IMR-90 (cell line): ENCODE results near the gene TXNRD1. TPM values are rescaled to one million over a fixed set of nuclear protein-coding genes. Genes with fewer than 3 reads are reported as not detected.

ENCODE experiments used
- ATAC-seq: fragments of 200-7000 bp; cut with Tn5 transposase; 2 replicates; pipeline ENCODE4 v1.9.1; 2020; ENCODE audit warnings: low read depth, mild to moderate bottlenecking, moderate library complexity
- BruUV-seq: library from RNA; stranded (reverse); fragments of 400-500 nt; replicated peaks from 2 replicates; lab custom pipeline; 2021; lab: Mats Ljungman, UMichigan
- CTCF ChIA-PET: fragments of 300-600 bp; formaldehyde crosslinking; extraction: SDS; loops from one replicate; lab custom pipeline; 2021; ENCODE audit warnings: antibody characterized with exemption; lab: Yijun Ruan, JAX
- POLR2A ChIA-PET: fragments of 300-600 bp; sonication (Branson Sonifier 250); formaldehyde crosslinking; loops from one replicate; lab custom pipeline; 2022; ENCODE audit warnings: antibody characterized with exemption; ENCODE audit not compliant: unreplicated experiment; lab: Charles Lee
- DNase-seq: peaks from one replicate; pipeline ENCODE4 v3.0.0; 2013
- H2AFZ ChIP-seq: replicated peaks from 2 replicates; pipeline ENCODE3; 2013; ENCODE audit warnings: low read length, mild to moderate bottlenecking; ENCODE audit not compliant: poor library complexity
- H2AK5ac ChIP-seq: 2 replicates; pipeline ENCODE4 v1.6.1; 2013; ENCODE audit warnings: low read depth, low read length, inconsistent platforms
- H2AK9ac ChIP-seq: replicated peaks from 2 replicates; pipeline ENCODE3; 2013; ENCODE audit warnings: mild to moderate bottlenecking, low read depth, low read length, moderate library complexity; ENCODE audit not compliant: poor library complexity
- H2BK120ac ChIP-seq: 2 replicates; pipeline ENCODE4 v1.6.1; 2013; ENCODE audit warnings: low read depth, low read length, inconsistent platforms
- H2BK15ac ChIP-seq: 3 replicates; pipeline ENCODE4 v1.6.1; 2013; ENCODE audit warnings: low read depth, low read length, inconsistent platforms
- H2BK20ac ChIP-seq: 2 replicates; pipeline ENCODE4 v1.6.1; 2013; ENCODE audit warnings: low read depth, mild to moderate bottlenecking, inconsistent platforms, low read length, moderate library complexity
- H2BK5ac ChIP-seq: 2 replicates; pipeline ENCODE4 v1.6.1; 2013; ENCODE audit warnings: mild to moderate bottlenecking, low read depth, low read length, inconsistent platforms; ENCODE audit not compliant: poor library complexity, severe bottlenecking
- H3K14ac ChIP-seq: replicated peaks from 2 replicates; pipeline ENCODE4 v1.6.1; 2013; ENCODE audit warnings: low read depth, low read length, inconsistent platforms
- H3K18ac ChIP-seq: 2 replicates; pipeline ENCODE4 v1.6.1; 2013; ENCODE audit warnings: low read depth, low read length, control low read depth
- H3K23ac ChIP-seq: 2 replicates; pipeline ENCODE4 v1.6.1; 2013; ENCODE audit warnings: low read depth, low read length, inconsistent platforms
- H3K27ac ChIP-seq: 2 replicates; pipeline ENCODE4 v1.5.1; 2013; ENCODE audit warnings: mild to moderate bottlenecking, control low read depth, low read length; ENCODE audit not compliant: insufficient read depth
- H3K27me3 ChIP-seq: 2 replicates; pipeline ENCODE4 v1.6.1; 2013; ENCODE audit warnings: low read length; ENCODE audit not compliant: control insufficient read depth, insufficient read depth
- H3K36me3 ChIP-seq: 2 replicates; pipeline ENCODE4 v1.6.1; 2013; ENCODE audit warnings: low read length, mixed read lengths; ENCODE audit not compliant: control insufficient read depth, insufficient read depth
- H3K4ac ChIP-seq: 2 replicates; pipeline ENCODE4 v1.6.1; 2013; ENCODE audit warnings: low read depth, low read length, inconsistent platforms
- H3K4me1 ChIP-seq: 2 replicates; pipeline ENCODE4 v1.6.1; 2013; ENCODE audit warnings: low read length, mixed read lengths; ENCODE audit not compliant: control insufficient read depth, insufficient read depth
- H3K4me2 ChIP-seq: 2 replicates; pipeline ENCODE4 v1.6.1; 2013; ENCODE audit warnings: low read depth, mild to moderate bottlenecking, control low read depth, low read length, moderate library complexity
- H3K4me3 ChIP-seq: 2 replicates; pipeline ENCODE4 v1.5.1; 2013; ENCODE audit warnings: low read depth, mild to moderate bottlenecking, control low read depth, low read length, moderate library complexity; ENCODE audit not compliant: insufficient read depth
- H3K56ac ChIP-seq: 2 replicates; pipeline ENCODE4 v1.6.1; 2013; ENCODE audit warnings: low read length, inconsistent platforms; ENCODE audit not compliant: insufficient read depth; ENCODE audit errors: extremely low read depth
- H3K79me1 ChIP-seq, 2 experiments: 2 replicates each; pipeline ENCODE4 v1.6.1; 2013; ENCODE audit warnings: low read length in 2 of 2, inconsistent platforms in 1 of 2, low read depth in 1 of 2
- H3K9ac ChIP-seq: 2 replicates; pipeline ENCODE4 v1.6.1; 2013; ENCODE audit warnings: low read depth, low read length, control low read depth
- H3K9me1 ChIP-seq: 2 replicates; pipeline ENCODE4 v1.6.1; 2013; ENCODE audit warnings: low read length, inconsistent platforms; ENCODE audit not compliant: insufficient read depth
- H3K9me3 ChIP-seq: 2 replicates; pipeline ENCODE4 v1.6.1; 2013; ENCODE audit warnings: low read length; ENCODE audit not compliant: control insufficient read depth, insufficient read depth
- H4K20me1 ChIP-seq: 2 replicates; pipeline ENCODE4 v1.6.1; 2013; ENCODE audit warnings: low read length, inconsistent platforms; ENCODE audit not compliant: insufficient read depth
- H4K5ac ChIP-seq: 2 replicates; pipeline ENCODE4 v1.6.1; 2013; ENCODE audit warnings: mild to moderate bottlenecking, low read depth, low read length, control low read depth
- H4K8ac ChIP-seq, 2 experiments: 2 replicates each; pipeline ENCODE4 v1.6.1; 2013; ENCODE audit warnings: low read depth in 2 of 2, low read length in 2 of 2, control low read depth in 1 of 2, inconsistent platforms in 1 of 2
- H4K91ac ChIP-seq: 2 replicates; pipeline ENCODE4 v1.6.1; 2013; ENCODE audit warnings: low read depth, low read length, inconsistent platforms; ENCODE audit not compliant: insufficient read depth
- BHLHE40 ChIP-seq: fragments of 150-350 bp; IDR thresholded peaks from 2 replicates; pipeline ENCODE4 v1.6.1; 2016; ENCODE audit warnings: mild to moderate bottlenecking, low read depth, low read length
- CEBPB ChIP-seq: IDR thresholded peaks from 2 replicates; pipeline ENCODE4 v1.6.1; 2012; ENCODE audit warnings: low read depth, low read length, improper control_type of control experiment
- CHD1 ChIP-seq: IDR thresholded peaks from 2 replicates; pipeline ENCODE4 v1.6.1; 2012; ENCODE audit warnings: low read depth, low read length, improper control_type of control experiment
- FOS ChIP-seq: fragments of 150-350 bp; IDR thresholded peaks from 2 replicates; pipeline ENCODE4 v1.6.1; 2016; ENCODE audit warnings: low read depth, low read length
- MAFK ChIP-seq: IDR thresholded peaks from 2 replicates; pipeline ENCODE4 v1.6.1; 2012; ENCODE audit warnings: low read depth, low read length, improper control_type of control experiment
- MAZ ChIP-seq: IDR thresholded peaks from 2 replicates; pipeline ENCODE4 v1.6.1; 2012; ENCODE audit warnings: low read depth, mild to moderate bottlenecking, low read length, improper control_type of control experiment, moderate library complexity, borderline replicate concordance
- MXI1 ChIP-seq: IDR thresholded peaks from 2 replicates; pipeline ENCODE4 v1.6.1; 2012; ENCODE audit warnings: low read depth, mild to moderate bottlenecking, low read length, moderate library complexity, borderline replicate concordance
- NFE2L2 ChIP-seq: fragments of 150-350 bp; IDR thresholded peaks from 2 replicates; pipeline ENCODE4 v1.6.1; 2016; ENCODE audit warnings: low read depth, mild to moderate bottlenecking, low read length
- POLR2A ChIP-seq: IDR thresholded peaks from 2 replicates; pipeline ENCODE4 v1.6.1; 2012; ENCODE audit warnings: mild to moderate bottlenecking, low read depth, low read length
- RAD21 ChIP-seq: IDR thresholded peaks from 2 replicates; pipeline ENCODE4 v1.6.1; 2012; ENCODE audit warnings: low read length, improper control_type of control experiment
- RCOR1 ChIP-seq: IDR thresholded peaks from 2 replicates; pipeline ENCODE4 v1.6.1; 2012; ENCODE audit warnings: mild to moderate bottlenecking, low read length, improper control_type of control experiment; ENCODE audit not compliant: insufficient replicate concordance
- RFX5 ChIP-seq: IDR thresholded peaks from 2 replicates; pipeline ENCODE4 v1.8.0; 2012; ENCODE audit warnings: low read depth, mild to moderate bottlenecking, low read length, moderate library complexity
- SMC3 ChIP-seq: fragments of 150-350 bp; IDR thresholded peaks from 2 replicates; pipeline ENCODE4 v1.6.1; 2016; ENCODE audit warnings: low read depth, mild to moderate bottlenecking, antibody characterized with exemption, low read length, moderate library complexity
- whole genome bisulfite sequencing, 2 experiments: methylation state at CpG; one replicate each; pipeline versions ENCODE4 v1.1.5 to v1.1.7; 2013; ENCODE audit warnings: missing lambda C conversion rate in 2 of 2; ENCODE audit not compliant: insufficient read length in 1 of 2; ENCODE audit errors: extremely low coverage in 2 of 2; 5-methylcytosine and 5-hydroxymethylcytosine counted together
- dilution Hi-C: fragments of 300-500 bp; cut with HindIII; formaldehyde crosslinking; loops from one replicate; pipeline ENCODE4 v1.14.3; 2018; ENCODE audit warnings: low sequenced_read_pairs; ENCODE audit not compliant: unreplicated experiment
- in situ Hi-C: fragments of 300-500 bp; cut with MboI; formaldehyde crosslinking; loops from 3 replicates; pipeline ENCODE4 v1.14.3; 2019; ENCODE audit warnings: low sequenced_read_pairs, inconsistent platforms, mixed read lengths
- intact Hi-C: fragments of 100-400 bp; cut with micrococcal nuclease; formaldehyde crosslinking; loops from 2 replicates; pipeline ENCODE4 v1.10.0; 2022
- polyA plus RNA-seq, 3 experiments: library from polyadenylated mRNA; depleted of rRNA; stranded (reverse); fragments of >200 nt; gene quantifications; 2 replicates each; pipeline ENCODE4 v1.2.3, GENCODE V29; 2012; ENCODE audit warnings: low replicate concordance in 1 of 3
- total RNA-seq: library from RNA; depleted of rRNA; stranded (reverse); fragments of >200 nt; gene quantifications from 2 replicates; pipeline ENCODE4 v1.2.3, GENCODE V29; 2012
- TF ChIP-seq, protein P1 (sequence below): fragments of 150-350 bp; IDR thresholded peaks from 2 replicates; pipeline ENCODE4 v1.6.1; 2017; ENCODE audit warnings: mild to moderate bottlenecking, antibody characterized with exemption, low read length, low read depth
- TF ChIP-seq, protein P2 (sequence below): fragments of 150-350 bp; IDR thresholded peaks from 2 replicates; pipeline ENCODE4 v1.6.1; 2016; ENCODE audit warnings: low read depth, mild to moderate bottlenecking, low read length, moderate library complexity, borderline replicate concordance

Gene TXNRD1
- total and polyA plus RNA-seq, 2 of the 4 experiments (the other 2 are of a cell fraction): 379 to 582 TPM

DNA sequence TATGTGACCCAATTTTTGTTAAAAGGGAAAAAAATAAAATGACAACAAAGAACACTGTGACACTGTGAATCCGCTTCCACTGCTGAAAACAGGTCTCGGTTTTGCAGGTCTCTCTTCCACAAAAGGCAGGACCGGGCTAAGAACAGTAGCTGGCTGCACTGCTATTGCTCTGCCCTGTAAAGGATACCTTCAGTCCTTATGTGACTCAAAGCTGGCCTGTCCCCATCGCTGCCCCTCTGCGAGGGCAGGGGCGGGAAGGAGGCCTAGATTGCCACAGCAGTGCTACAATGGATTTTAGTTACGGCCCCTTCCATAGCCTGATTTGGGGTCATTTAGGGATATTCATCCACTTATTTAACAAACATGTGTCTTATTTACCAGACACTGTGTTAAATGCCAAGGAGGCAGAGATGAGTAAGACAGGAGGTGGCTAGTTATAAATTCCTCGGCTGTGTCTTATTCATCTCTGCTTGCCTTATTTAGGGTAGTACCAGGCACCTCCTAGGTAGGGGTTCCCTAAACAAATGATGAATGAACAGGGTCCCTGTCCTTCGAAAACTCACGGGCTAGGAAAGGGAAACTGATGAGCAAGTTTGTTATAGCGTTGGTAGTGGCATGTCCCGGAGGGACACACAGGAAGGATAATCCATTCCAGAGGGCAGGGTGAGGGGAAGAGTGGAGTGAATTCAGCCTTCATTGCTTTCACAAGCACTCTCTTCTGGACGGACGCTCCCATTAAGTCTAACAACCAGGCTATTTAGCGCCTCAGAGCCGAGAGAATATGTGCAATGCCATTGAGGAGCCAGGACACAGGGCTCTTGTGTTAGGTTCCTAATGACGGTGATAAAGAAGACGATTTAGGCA, 161.3 kb downstream of the TXNRD1 start:
- peak overlapping the region; percentile 34 for H3K4ac ChIP-seq
- in situ Hi-C loops: no loop called here
- intact Hi-C loops: no loop called here
- peaks cover 9% of the 10 kb centered on the region for H3K4me1 ChIP-seq
- no peaks in the 10 kb centered on the region for H4K20me1 ChIP-seq
- peaks cover 4% of the 10 kb centered on the region for H3K9me1 ChIP-seq
- no peaks in the 10 kb centered on the region for H3K27me3 ChIP-seq
- no peaks in the 10 kb centered on the region for H3K9me3 ChIP-seq
- dilution Hi-C loops: no loop called here
- no peak overlapping the region for H3K4me2 ChIP-seq
- 48% methylated on average over 5 of the region's 18 CpGs; no CpG with 5 or more reads in 1 of the 2 experiments for WGBS, 2 experiments
- H3K18ac ChIP-seq: peak overlapping the region; percentile 40; the same call in 1 of the 2 replicates
- H4K91ac ChIP-seq: no peak overlapping the region; the same call in 1 of the 2 replicates
- no peak overlapping the region for H3K23ac ChIP-seq
- H4K8ac ChIP-seq: peak overlapping the region in 1 of 2 experiments; percentile 36; a peak in 2 of 4 replicates
- CTCF ChIA-PET: no interaction called here
- peak overlapping the region; percentile 17 for H2AK9ac ChIP-seq
- no peak overlapping the region for H4K5ac ChIP-seq
- H2AK5ac ChIP-seq: no peak overlapping the region
- DNase-seq: peak; percentile 28
- no peaks in the 10 kb centered on the region for H3K79me1 ChIP-seq
- no peak overlapping the region for H3K4me3 ChIP-seq
- H3K27ac ChIP-seq: no peak overlapping the region
- no peak overlapping the region for H2AFZ ChIP-seq
- ATAC-seq: peak; percentile 67
- peak overlapping the region; percentile 24 for H2BK120ac ChIP-seq
- H3K9ac ChIP-seq: no peak overlapping the region
- no peak overlapping the region for H3K14ac ChIP-seq
- peak overlapping the region; percentile 6 for H2BK20ac ChIP-seq
- POLR2A ChIA-PET: no interaction called here
- H2BK5ac ChIP-seq: no peak overlapping the region
- H2BK15ac ChIP-seq: 0 out of 3 replicates have a peak overlapping the region, but pooled peaks have one; percentile 16
- H3K36me3 ChIP-seq: no peaks in the 10 kb centered on the region
- H3K56ac ChIP-seq: no peak overlapping the region
- BruUV-seq: no TSS peak
- TF ChIP-seq RFX5: no peak
- TF ChIP-seq CHD1: no peak
- no peak for TF ChIP-seq FOS
- TF ChIP-seq POLR2A: no peak
- TF ChIP-seq CEBPB: no peak
- TF ChIP-seq BHLHE40: no peak
- TF ChIP-seq, protein P1, sequence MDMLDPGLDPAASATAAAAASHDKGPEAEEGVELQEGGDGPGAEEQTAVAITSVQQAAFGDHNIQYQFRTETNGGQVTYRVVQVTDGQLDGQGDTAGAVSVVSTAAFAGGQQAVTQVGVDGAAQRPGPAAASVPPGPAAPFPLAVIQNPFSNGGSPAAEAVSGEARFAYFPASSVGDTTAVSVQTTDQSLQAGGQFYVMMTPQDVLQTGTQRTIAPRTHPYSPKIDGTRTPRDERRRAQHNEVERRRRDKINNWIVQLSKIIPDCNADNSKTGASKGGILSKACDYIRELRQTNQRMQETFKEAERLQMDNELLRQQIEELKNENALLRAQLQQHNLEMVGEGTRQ: no peak
- no peak for TF ChIP-seq MXI1
- no peak for TF ChIP-seq MAZ
- TF ChIP-seq, protein P2, sequence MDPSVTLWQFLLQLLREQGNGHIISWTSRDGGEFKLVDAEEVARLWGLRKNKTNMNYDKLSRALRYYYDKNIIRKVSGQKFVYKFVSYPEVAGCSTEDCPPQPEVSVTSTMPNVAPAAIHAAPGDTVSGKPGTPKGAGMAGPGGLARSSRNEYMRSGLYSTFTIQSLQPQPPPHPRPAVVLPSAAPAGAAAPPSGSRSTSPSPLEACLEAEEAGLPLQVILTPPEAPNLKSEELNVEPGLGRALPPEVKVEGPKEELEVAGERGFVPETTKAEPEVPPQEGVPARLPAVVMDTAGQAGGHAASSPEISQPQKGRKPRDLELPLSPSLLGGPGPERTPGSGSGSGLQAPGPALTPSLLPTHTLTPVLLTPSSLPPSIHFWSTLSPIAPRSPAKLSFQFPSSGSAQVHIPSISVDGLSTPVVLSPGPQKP: no peak
- TF ChIP-seq NFE2L2: no peak
- no peak for TF ChIP-seq RAD21
- no peak for TF ChIP-seq RCOR1
- no peak for TF ChIP-seq MAFK
- no peak for TF ChIP-seq SMC3
